Ishikawa (cell line): ENCODE results near the gene SAE1.

Source experiments
- CEBPB ChIP-seq: IDR thresholded peaks from 2 replicates; pipeline ENCODE4 v1.6.1; 2012
- CREB1 ChIP-seq: IDR thresholded peaks from 2 replicates; pipeline ENCODE4 v1.6.1; 2012; ENCODE audit warnings: low read depth
- EGR1 ChIP-seq: IDR thresholded peaks from 2 replicates; pipeline ENCODE4 v1.6.1; 2012
- EP300 ChIP-seq: IDR thresholded peaks from 2 replicates; pipeline ENCODE4 v1.6.1; 2012; ENCODE audit warnings: borderline replicate concordance
- FOXM1 ChIP-seq: IDR thresholded peaks from 2 replicates; pipeline ENCODE4 v1.6.1; 2012; ENCODE audit warnings: low read depth, borderline replicate concordance
- NFIC ChIP-seq: IDR thresholded peaks from 2 replicates; pipeline ENCODE4 v1.6.1; 2012
- RAD21 ChIP-seq: IDR thresholded peaks from 2 replicates; pipeline ENCODE4 v1.6.1; 2012; ENCODE audit warnings: low read depth
- TAF1 ChIP-seq: IDR thresholded peaks from 2 replicates; pipeline ENCODE4 v1.6.1; 2012; ENCODE audit warnings: low read depth, mild to moderate bottlenecking
- TCF12 ChIP-seq: IDR thresholded peaks from 2 replicates; pipeline ENCODE4 v1.6.1; 2012; ENCODE audit warnings: low read depth
- TEAD4 ChIP-seq: IDR thresholded peaks from 2 replicates; pipeline ENCODE4 v1.6.1; 2012
- YY1 ChIP-seq: IDR thresholded peaks from 2 replicates; pipeline ENCODE4 v1.6.1; 2012; ENCODE audit warnings: low read depth
- ZBTB7A ChIP-seq: IDR thresholded peaks from 2 replicates; pipeline ENCODE4 v1.6.1; 2012; ENCODE audit warnings: low read depth
- TF ChIP-seq, protein P1 (sequence below): IDR thresholded peaks from 2 replicates; pipeline ENCODE4 v1.6.1; 2012; ENCODE audit warnings: low read depth, mild to moderate bottlenecking
- TF ChIP-seq, protein P2 (sequence below): IDR thresholded peaks from 2 replicates; pipeline ENCODE4 v1.6.1; 2012
- TF ChIP-seq, protein P3 (sequence below): IDR thresholded peaks from 2 replicates; pipeline ENCODE4 v1.6.1; 2012

The SAE1 gene

DNA sequence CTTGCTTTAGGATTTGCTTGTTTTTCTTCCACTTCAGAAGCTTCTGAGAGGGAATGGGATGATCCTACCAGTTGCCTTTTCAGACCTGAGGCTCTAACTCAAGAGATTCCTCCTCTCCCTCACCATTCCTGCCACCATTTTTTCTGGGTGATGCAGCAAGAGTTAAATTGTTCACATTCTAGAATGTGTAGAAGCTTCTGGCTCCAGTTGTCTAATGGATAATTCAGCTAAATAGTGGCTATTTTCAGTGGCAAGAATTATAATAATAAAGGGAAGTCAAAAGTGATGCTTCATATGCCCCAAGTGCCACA, 79.5 kb downstream of the SAE1 start:
- TF ChIP-seq CREB1 (no peak), ZBTB7A (no peak)
- TF ChIP-seq, protein P1, sequence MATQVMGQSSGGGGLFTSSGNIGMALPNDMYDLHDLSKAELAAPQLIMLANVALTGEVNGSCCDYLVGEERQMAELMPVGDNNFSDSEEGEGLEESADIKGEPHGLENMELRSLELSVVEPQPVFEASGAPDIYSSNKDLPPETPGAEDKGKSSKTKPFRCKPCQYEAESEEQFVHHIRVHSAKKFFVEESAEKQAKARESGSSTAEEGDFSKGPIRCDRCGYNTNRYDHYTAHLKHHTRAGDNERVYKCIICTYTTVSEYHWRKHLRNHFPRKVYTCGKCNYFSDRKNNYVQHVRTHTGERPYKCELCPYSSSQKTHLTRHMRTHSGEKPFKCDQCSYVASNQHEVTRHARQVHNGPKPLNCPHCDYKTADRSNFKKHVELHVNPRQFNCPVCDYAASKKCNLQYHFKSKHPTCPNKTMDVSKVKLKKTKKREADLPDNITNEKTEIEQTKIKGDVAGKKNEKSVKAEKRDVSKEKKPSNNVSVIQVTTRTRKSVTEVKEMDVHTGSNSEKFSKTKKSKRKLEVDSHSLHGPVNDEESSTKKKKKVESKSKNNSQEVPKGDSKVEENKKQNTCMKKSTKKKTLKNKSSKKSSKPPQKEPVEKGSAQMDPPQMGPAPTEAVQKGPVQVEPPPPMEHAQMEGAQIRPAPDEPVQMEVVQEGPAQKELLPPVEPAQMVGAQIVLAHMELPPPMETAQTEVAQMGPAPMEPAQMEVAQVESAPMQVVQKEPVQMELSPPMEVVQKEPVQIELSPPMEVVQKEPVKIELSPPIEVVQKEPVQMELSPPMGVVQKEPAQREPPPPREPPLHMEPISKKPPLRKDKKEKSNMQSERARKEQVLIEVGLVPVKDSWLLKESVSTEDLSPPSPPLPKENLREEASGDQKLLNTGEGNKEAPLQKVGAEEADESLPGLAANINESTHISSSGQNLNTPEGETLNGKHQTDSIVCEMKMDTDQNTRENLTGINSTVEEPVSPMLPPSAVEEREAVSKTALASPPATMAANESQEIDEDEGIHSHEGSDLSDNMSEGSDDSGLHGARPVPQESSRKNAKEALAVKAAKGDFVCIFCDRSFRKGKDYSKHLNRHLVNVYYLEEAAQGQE = no peak

DNA sequence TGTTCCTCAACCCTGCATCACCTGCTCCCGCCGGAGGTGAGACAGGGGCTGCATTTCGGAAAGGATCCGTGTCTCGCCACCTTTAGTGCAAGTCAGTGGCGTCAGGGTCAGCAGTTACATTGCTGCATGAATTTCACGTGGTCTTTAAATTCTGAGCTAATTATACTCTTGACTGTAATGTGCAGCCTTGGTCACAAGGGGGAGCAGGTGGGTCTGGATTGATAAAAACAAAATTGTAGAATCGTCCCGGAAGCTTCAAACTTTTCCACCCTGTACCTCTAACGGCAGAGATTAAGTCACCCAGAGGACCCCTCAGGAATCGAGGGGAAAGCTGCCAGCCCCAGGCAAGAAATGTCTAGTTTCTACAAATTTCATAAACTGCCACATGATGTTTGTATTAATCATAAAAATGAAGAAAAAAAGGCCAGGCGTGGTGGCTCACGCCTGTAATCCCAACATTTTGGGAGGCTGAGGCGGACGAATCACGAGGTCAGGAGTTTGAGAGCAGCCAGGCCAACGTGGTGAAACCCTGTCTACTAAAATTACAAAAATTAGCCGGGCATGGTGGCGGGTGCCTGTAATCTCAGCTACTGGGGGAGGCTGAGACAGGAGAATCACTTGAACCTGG, 80.2 kb downstream of the SAE1 start:
- TF ChIP-seq RAD21 (peak; percentile 65), YY1 (no peak)
- TF ChIP-seq, protein P2, sequence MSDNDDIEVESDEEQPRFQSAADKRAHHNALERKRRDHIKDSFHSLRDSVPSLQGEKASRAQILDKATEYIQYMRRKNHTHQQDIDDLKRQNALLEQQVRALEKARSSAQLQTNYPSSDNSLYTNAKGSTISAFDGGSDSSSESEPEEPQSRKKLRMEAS = peak; percentile 30

DNA sequence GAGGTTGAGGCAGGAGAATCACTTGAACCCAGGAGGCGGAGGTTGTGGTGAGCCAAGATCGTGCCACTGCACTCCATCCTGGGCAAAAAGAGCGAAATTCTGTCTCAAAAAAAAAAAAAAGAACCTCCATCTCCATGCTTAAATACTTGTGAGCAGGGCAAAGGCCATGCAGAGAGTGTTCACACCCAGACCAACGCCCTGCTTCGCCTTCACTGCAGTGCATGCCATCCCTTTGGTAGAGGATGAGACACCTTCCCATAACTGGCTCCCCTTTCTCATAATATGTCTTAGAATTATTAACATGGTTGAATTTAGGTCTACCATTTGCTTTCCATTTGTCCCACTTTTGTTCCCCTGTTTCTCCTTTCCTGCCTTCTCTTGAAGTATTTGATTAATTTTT, 84.9 kb downstream of the SAE1 start:
- no peak for TF ChIP-seq EP300
- TF ChIP-seq NFIC = no peak
- TF ChIP-seq CEBPB = no peak
- TF ChIP-seq, protein P3, sequence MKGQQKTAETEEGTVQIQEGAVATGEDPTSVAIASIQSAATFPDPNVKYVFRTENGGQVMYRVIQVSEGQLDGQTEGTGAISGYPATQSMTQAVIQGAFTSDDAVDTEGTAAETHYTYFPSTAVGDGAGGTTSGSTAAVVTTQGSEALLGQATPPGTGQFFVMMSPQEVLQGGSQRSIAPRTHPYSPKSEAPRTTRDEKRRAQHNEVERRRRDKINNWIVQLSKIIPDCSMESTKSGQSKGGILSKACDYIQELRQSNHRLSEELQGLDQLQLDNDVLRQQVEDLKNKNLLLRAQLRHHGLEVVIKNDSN = no peak
- TF ChIP-seq FOXM1 = no peak

- TF ChIP-seq CEBPB = no peak
- TF ChIP-seq FOXM1 = no peak
- TF ChIP-seq RAD21 = no peak
- TF ChIP-seq EP300 = no peak
- TF ChIP-seq NFIC = no peak
- TF ChIP-seq EGR1 = no peak
- TF ChIP-seq, protein P1 = no peak
- TF ChIP-seq TEAD4 = no peak
- TF ChIP-seq TCF12 = no peak
Measured at GRCh38 chr19:47221080-47221841, 90.6 kb downstream of the SAE1 start.

DNA sequence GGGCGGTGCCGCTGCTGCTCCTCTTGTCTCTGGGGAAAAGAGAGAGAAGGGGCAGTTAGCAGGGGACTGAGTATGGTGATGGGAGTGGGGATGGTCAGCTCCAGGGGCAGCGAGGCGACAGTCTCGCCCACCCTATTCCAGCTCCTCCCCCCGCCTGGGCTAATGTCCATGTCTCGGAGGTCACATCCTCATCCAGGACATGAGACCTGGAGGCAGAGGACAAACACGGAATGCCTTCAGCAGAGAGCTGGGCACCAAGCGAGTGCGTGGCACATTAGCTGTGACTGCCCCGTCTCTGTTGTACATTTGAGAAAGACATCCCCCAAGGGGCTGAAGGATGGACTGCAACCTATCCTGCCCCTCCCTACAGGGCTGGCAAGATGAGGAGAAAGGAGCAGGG, 91.3 kb downstream of the SAE1 start:
- TF ChIP-seq TEAD4 (no peak), TAF1 (no peak), FOXM1 (no peak), CREB1 (no peak), CEBPB (no peak), YY1 (no peak), RAD21 (no peak), EP300 (no peak), NFIC (no peak), TCF12 (no peak), ZBTB7A (no peak)
- TF ChIP-seq, protein P3 = no peak
- TF ChIP-seq, protein P1 = no peak
- TF ChIP-seq, protein P2 = no peak
